Measurements from ENCODE around the gene CSH2. TPM values are rescaled to one million over a fixed set of nuclear protein-coding genes. Genes with fewer than 3 reads are reported as not detected.

CSH2 gene
- total RNA-seq, 1 donor from 2014 or later = not detected

- no peak for DNase-seq (ENCODE audit: low read depth)
- TF ChIP-seq CTCF (conservative IDR thresholded peaks at IDR 0.05; ENCODE audit: low read depth, low read length) = no peak
- H3K4me3 ChIP-seq (ENCODE audit: low read depth, low read length) = peak overlapping the region; percentile 72
These were observed 32.7 kb downstream of the CSH2 start for GRCh38 chr17:63840591-63841349.

DNA sequence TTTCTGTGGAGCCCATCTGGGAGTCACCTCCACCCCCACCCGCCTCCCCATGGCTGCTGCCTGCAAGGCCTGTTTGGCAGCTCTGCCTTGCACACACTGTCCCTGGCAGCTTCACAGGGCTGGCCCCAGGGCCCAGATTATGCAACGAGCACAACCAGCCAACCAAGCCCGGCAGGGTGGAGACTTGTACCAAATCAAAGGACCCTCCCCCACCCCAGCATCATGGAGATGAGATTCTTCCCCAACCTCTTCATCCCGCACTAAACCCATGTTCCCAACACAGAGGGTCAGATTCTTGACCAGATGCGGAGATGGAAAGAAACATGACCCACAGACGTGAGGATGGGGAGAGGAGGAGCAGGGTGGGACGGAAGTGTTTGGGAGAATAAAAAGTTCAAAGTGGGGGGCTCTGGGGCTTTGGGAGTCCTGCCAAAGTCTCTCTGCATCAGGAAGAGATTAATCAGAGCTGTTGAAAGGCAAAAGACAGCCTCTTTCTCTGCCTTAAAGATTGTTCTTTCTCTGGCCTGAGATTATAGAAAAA is 34.8 kb downstream of the CSH2 start:
- H3K4me3 ChIP-seq (ENCODE audit: low read depth, low read length) = no peak overlapping the region
- TF ChIP-seq CTCF (conservative IDR thresholded peaks at IDR 0.05; ENCODE audit: low read depth, low read length) = no peak
- no peak for DNase-seq (ENCODE audit: low read depth)

- DNase-seq (ENCODE audit: low read depth) = no peak
- no peak for TF ChIP-seq CTCF (conservative IDR thresholded peaks at IDR 0.05; ENCODE audit: low read depth, low read length)
- no peak overlapping the region for H3K4me3 ChIP-seq (ENCODE audit: low read depth, low read length)
These were observed 35.4 kb downstream of the CSH2 start for GRCh38 chr17:63837962-63838600.

- no peak for TF ChIP-seq CTCF (conservative IDR thresholded peaks at IDR 0.05; ENCODE audit: low read depth, low read length)
- H3K4me3 ChIP-seq (ENCODE audit: low read depth, low read length) = no peak overlapping the region
- no peak for DNase-seq (ENCODE audit: low read depth)
These were observed 36.0 kb downstream of the CSH2 start for GRCh38 chr17:63837480-63837879.

- TF ChIP-seq CTCF (conservative IDR thresholded peaks at IDR 0.05; ENCODE audit: low read depth, low read length) = no peak
- no peak overlapping the region for H3K4me3 ChIP-seq (ENCODE audit: low read depth, low read length)
- DNase-seq (ENCODE audit: low read depth) = no peak
These were observed 36.7 kb downstream of the CSH2 start for GRCh38 chr17:63836811-63837210.

DNA sequence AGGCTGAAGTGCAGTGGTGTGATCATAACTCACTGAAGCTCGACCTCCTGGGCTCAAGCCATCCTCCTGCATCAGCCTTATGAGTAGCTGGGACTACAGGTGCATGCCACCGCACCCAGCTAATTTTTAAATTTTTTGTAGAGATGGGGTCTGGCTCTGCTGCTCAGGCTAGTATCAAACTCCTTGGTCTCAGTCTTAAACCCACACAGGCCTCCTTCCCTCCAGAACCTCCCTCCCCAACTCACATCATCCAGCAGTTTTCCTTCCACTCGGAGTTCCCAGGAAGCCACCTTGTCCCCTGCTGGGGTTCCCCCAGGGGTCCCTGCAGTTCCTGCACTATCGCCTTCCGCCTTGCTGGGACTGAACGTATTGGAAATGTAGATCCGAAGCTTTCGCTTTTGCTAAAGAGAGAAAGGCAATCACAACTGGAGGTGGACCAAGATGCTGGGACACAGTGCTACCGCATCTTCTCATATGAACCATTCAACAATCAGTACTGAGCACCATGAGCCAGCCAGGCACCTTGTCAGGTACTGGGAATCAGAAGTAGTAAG is 38.2 kb downstream of the CSH2 start:
- no peak for TF ChIP-seq CTCF (conservative IDR thresholded peaks at IDR 0.05; ENCODE audit: low read depth, low read length)
- DNase-seq (ENCODE audit: low read depth) = no peak
- no peak overlapping the region for H3K4me3 ChIP-seq (ENCODE audit: low read depth, low read length)

Data from epithelial cell of proximal tubule (primary cell).